Type B pancreatic cell (in vitro differentiated cells): ENCODE measurements around the gene CS. TPM values are rescaled to one million over a fixed set of nuclear protein-coding genes. Genes with fewer than 3 reads are reported as not detected.
"Not testable (repeated sequence)": the region's sequence is repeated elsewhere in the genome, so short reads cannot be mapped to it uniquely, and the experiment has no call there.

ENCODE experiments used
- DNase-seq: peaks from one replicate; pipeline ENCODE4 v3.0.0; 2021; ENCODE audit warnings: mixed read lengths; ENCODE audit not compliant: unreplicated experiment; ENCODE audit errors: extremely low spot score
- H3K27ac Mint-ChIP-seq: 2 replicates; pipeline ENCODE4 v1.8.0; 2021; ENCODE audit warnings: mild to moderate bottlenecking, mixed read lengths
- H3K27me3 Mint-ChIP-seq: 2 replicates; pipeline ENCODE4 v1.8.0; 2021; ENCODE audit warnings: mixed read lengths
- H3K36me3 Mint-ChIP-seq: 2 replicates; pipeline ENCODE4 v1.8.0; 2021; ENCODE audit warnings: mixed read lengths
- H3K4me1 Mint-ChIP-seq: one replicate; pipeline ENCODE4 v1.8.0; 2021; ENCODE audit warnings: mixed read lengths; ENCODE audit not compliant: unreplicated experiment
- H3K4me3 Mint-ChIP-seq: 2 replicates; pipeline ENCODE4 v1.8.0; 2021; ENCODE audit warnings: mild to moderate bottlenecking, mixed read lengths
- H3K9me3 Mint-ChIP-seq: 2 replicates; pipeline ENCODE4 v1.8.0; 2021; ENCODE audit warnings: mixed read lengths
- total RNA-seq: library from RNA; stranded (reverse); gene quantifications from 2 replicates; pipeline ENCODE4 v1.2.1, GENCODE V29; 2021; ENCODE audit warnings: low replicate concordance
- TF ChIP-seq, protein P1 (sequence below): fragments of 200-600 bp; sonication (generic); conservative IDR thresholded peaks from 2 replicates; pipeline ENCODE4 v1.5.0; 2021; ENCODE audit warnings: antibody characterized with exemption, mild to moderate bottlenecking

Gene CS
- total RNA-seq, 1 donor from 2014 or later, result 278 TPM

DNA sequence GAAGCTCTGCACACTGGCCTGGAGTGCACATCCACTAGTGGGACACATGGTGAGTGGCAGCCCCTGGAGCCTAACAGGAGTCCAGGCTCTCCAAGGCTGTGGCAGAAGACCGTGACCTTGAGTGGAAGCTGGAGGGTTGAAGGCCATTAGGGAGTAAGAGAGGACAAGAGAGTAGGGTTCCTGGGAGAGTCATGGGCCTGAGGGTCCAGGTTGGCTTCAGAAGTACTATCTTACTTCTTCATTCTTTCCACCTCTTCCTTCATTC is 39.0 kb upstream of the CS start:
- no peaks in the 10 kb centered on the region for H3K9me3 Mint-ChIP-seq
- no peak overlapping the region for H3K4me3 Mint-ChIP-seq
- peak overlapping the region; percentile 70 for H3K27ac Mint-ChIP-seq
- DNase-seq, result no peak
- peaks cover 10% of the 10 kb centered on the region for H3K4me1 Mint-ChIP-seq
- no peaks in the 10 kb centered on the region for H3K27me3 Mint-ChIP-seq
- TF ChIP-seq, protein P1, sequence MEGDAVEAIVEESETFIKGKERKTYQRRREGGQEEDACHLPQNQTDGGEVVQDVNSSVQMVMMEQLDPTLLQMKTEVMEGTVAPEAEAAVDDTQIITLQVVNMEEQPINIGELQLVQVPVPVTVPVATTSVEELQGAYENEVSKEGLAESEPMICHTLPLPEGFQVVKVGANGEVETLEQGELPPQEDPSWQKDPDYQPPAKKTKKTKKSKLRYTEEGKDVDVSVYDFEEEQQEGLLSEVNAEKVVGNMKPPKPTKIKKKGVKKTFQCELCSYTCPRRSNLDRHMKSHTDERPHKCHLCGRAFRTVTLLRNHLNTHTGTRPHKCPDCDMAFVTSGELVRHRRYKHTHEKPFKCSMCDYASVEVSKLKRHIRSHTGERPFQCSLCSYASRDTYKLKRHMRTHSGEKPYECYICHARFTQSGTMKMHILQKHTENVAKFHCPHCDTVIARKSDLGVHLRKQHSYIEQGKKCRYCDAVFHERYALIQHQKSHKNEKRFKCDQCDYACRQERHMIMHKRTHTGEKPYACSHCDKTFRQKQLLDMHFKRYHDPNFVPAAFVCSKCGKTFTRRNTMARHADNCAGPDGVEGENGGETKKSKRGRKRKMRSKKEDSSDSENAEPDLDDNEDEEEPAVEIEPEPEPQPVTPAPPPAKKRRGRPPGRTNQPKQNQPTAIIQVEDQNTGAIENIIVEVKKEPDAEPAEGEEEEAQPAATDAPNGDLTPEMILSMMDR, result no peak
- peaks cover 6% of the 10 kb centered on the region for H3K36me3 Mint-ChIP-seq

DNA sequence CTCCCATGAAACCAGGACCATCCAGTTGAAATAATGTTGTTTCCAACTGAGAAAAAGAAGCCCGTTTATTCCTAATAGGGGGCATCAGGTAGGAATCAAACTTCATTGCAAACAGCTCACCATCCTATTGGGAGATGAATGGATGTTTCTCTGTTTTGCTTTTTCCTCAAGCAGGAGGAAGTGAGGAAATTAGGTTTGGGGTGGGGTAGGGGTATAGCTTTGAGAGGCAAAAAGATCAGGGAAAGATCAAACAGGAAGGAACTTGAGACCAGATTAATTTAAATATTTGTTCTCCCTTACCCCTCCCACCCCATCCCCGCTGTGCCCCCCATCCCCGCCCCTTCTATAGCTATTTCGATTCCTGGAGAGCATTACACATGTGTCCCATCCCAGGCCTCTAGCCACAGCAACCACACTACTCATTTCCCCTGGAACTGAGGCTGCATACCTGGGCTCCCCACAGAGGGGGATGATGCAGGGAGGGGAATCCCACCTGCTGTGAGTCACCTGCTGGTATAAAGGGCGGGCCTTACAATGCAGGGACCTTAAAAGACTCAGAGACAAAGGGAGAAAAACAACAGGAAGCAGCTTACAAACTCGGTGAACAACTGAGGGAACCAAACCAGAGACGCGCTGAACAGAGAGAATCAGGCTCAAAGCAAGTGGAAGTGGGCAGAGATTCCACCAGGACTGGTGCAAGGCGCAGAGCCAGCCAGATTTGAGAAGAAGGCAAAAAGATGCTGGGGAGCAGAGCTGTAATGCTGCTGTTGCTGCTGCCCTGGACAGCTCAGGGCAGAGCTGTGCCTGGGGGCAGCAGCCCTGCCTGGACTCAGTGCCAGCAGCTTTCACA is 38.4 kb upstream of the CS start, which contains the start of gene IL23A:
IL23A (plus strand) TSS at position 577 of the 850 bp plus-strand sequence; CDS start at position 738, 161 bp downstream.
- Mint-ChIP-seq H3K4me1 (peaks cover 11% of the 10 kb centered on the region), H3K4me3 (no peak within 1 kb of the TSS), H3K27me3 (no peaks in the 10 kb centered on the region), H3K9me3 (no peaks in the 10 kb centered on the region), H3K36me3 (peaks cover 6% of the 10 kb centered on the region), H3K27ac (peak within 1 kb of the TSS; percentile 70)
- TF ChIP-seq, protein P1, result no peak
- no peak for DNase-seq

DNA sequence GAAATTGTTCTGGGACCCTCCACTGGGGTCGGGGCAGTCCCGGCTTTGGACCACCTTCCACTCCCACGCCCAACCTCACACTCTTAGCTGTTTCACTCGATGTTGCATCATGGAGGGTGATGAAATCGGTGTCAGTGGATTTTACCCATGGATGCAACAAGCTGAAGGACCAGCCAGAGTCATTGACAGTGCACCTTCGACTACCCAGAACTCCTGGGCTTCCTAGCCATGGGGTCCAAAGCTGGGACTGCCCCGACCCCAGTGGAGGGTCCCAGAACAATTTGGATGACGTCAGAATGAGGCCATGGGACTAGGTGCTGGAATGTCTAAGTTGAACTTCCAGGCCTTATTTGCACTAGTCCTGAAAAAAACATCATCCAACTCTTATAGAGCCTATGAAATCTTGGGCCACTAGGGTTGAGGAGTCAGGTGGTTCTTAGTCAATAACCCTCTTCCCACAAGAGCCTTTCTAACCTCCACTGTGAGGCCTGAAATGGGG is 37.7 kb upstream of the CS start:
- no peak for DNase-seq
- Mint-ChIP-seq H3K36me3 (no peaks in the 10 kb centered on the region), H3K4me3 (no peak overlapping the region), H3K4me1 (peaks cover 18% of the 10 kb centered on the region), H3K9me3 (no peaks in the 10 kb centered on the region), H3K27ac (no peak overlapping the region), H3K27me3 (no peaks in the 10 kb centered on the region)
- TF ChIP-seq, protein P1, result no peak

DNA sequence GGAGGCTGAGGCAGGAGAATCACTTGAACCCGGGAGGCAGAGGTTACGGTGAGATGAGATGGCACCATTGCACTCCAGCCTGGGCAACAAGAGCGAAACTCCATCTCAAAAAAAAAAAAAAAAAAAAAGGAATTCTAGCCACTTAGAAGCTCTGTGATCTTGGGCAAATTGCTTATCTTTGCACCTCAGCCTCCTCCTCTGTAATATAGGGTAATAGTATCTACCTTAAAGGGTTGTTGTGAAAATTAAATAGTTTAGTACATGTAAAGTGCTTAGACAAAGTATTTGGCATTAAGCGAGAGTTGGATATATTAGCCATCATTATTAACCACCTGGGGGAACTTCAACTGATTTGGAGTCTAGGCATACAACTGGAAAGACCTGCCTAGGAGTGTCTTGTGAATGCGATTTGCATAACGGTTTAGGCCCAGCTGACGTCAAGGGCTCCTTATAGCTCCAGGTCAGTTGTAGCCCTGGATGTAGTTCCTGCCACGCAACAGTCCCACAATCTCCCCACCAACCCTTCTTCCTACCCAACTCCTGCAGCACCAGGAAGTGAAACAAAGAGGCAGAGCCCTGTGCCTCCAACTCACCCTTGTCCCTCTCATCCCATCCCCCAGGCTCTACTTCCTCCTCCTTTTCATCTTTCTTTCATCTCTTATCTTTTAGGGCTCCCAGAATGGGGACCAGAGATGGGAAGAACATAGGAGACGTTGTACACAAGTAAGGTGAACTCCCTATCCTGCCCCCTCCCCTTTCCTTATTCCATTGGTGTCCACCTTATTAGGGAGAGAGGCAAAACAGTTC is 36.4 kb upstream of the CS start:
- Mint-ChIP-seq H3K36me3 (no peaks in the 10 kb centered on the region), H3K27ac (peak overlapping the region; percentile 71), H3K9me3 (no peaks in the 10 kb centered on the region), H3K4me1 (peaks cover 22% of the 10 kb centered on the region), H3K4me3 (peak overlapping the region; percentile 63), H3K27me3 (no peaks in the 10 kb centered on the region)
- TF ChIP-seq, protein P1, result no peak
- DNase-seq, result no peak

DNA sequence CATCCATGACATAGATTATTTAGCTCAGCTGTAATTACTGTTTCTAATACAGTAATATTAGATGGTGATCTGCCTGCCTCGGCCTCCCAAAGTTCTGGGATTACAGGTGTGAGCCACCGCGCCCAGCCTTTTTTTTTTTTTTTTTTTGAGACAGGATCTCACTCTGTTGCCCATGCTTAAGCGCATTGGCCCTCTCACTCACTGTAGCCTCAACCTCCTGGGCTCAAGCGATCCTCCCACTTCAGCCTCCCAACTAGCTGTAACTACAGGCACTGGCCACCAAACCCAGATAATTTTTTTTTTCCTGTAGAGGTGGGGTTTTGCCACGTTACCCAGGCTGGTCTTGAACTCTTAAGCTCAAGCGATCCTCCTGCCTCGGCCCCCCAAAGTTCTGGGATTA is 35.4 kb upstream of the CS start:
- DNase-seq, H3K27me3 Mint-ChIP-seq, H3K36me3 Mint-ChIP-seq, H3K27ac Mint-ChIP-seq, H3K9me3 Mint-ChIP-seq, H3K4me3 Mint-ChIP-seq: not testable (repeated sequence)
- H3K4me1 Mint-ChIP-seq, result peaks cover 22% of the 10 kb centered on the region

DNA sequence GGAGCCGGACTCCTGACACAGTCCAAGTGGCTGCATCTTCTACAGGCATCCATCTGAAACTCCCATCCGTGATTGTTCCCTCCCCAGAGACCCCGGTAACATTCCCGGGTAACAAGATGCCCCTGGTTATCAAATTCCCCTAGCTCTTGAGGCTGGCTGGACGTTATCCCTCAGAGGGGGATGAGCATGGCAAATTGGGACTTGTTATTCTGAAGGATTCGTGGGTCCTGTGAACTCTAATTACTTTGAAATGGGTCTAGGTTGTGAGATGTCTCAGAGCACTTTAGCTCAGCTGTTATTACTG is 34.3 kb upstream of the CS start:
- TF ChIP-seq, protein P1, result peak; percentile 19
- Mint-ChIP-seq H3K9me3 (no peaks in the 10 kb centered on the region), H3K27me3 (no peaks in the 10 kb centered on the region), H3K36me3 (peaks cover 4% of the 10 kb centered on the region), H3K4me1 (peaks cover 22% of the 10 kb centered on the region), H3K27ac (peak overlapping the region; percentile 98), H3K4me3 (peak overlapping the region; percentile 97)
- no peak for DNase-seq
